ENCODE results near the gene NPAS3.

- TF ChIP-seq CTCF (IDR thresholded peaks at IDR 0.05): no peak
- TF ChIP-seq POLR2A (IDR thresholded peaks at IDR 0.05): no peak
Measured at GRCh38 chr14:33061667-33062325, 123.1 kb downstream of the NPAS3 start.
